ENCODE data around the gene CROCC. TPM values are rescaled to one million over a fixed set of nuclear protein-coding genes. Genes with fewer than 3 reads are reported as not detected.

Gene CROCC
- total RNA-seq, 4 donors from 2014 or later, result 8.0 to 34.5 (median 30.0) TPM

- no peak overlapping the region for H3K27ac ChIP-seq
- no peaks in the 10 kb centered on the region for H3K9me3 ChIP-seq
- H3K36me3 ChIP-seq, result peaks cover 0 to 9% of the 10 kb centered on the region in 2 donors
- peaks cover 0 to 19% (median 7%) of the 10 kb centered on the region in 3 donors for H3K4me1 ChIP-seq
- no peak for ATAC-seq
- WGBS, 2 donors (ENCODE audit: low coverage in 1 of 2), result 86 to 87% methylated on average over 10 to 11 of the region's 13 CpGs
- peaks cover 6% of the 10 kb centered on the region for H3K27me3 ChIP-seq
- TF ChIP-seq, protein P1, sequence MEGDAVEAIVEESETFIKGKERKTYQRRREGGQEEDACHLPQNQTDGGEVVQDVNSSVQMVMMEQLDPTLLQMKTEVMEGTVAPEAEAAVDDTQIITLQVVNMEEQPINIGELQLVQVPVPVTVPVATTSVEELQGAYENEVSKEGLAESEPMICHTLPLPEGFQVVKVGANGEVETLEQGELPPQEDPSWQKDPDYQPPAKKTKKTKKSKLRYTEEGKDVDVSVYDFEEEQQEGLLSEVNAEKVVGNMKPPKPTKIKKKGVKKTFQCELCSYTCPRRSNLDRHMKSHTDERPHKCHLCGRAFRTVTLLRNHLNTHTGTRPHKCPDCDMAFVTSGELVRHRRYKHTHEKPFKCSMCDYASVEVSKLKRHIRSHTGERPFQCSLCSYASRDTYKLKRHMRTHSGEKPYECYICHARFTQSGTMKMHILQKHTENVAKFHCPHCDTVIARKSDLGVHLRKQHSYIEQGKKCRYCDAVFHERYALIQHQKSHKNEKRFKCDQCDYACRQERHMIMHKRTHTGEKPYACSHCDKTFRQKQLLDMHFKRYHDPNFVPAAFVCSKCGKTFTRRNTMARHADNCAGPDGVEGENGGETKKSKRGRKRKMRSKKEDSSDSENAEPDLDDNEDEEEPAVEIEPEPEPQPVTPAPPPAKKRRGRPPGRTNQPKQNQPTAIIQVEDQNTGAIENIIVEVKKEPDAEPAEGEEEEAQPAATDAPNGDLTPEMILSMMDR (IDR thresholded peaks at IDR 0.05), result no peak
- no peak for TF ChIP-seq POLR2AphosphoS5 (IDR thresholded peaks at IDR 0.05)
- no peak overlapping the region for H3K4me3 ChIP-seq
These were observed 3.3 kb downstream of the CROCC start for GRCh38 chr1:16924919-16925477.

GRCh38 chr1:16925635-16926490 is 4.1 kb downstream of the CROCC start:
- no peak for TF ChIP-seq POLR2A (IDR thresholded peaks at IDR 0.05)
- TF ChIP-seq, protein P1 (IDR thresholded peaks at IDR 0.05), result no peak
- no peak for TF ChIP-seq POLR2AphosphoS5 (IDR thresholded peaks at IDR 0.05)
- TF ChIP-seq EP300 (IDR thresholded peaks at IDR 0.05), result no peak
- no peak for ATAC-seq
- peaks cover 6% of the 10 kb centered on the region for H3K27me3 ChIP-seq
- H3K4me1 ChIP-seq, result peaks cover 0 to 19% (median 7%) of the 10 kb centered on the region in 3 donors
- no peak overlapping the region for H3K27ac ChIP-seq
- WGBS, 2 donors (ENCODE audit: low coverage in 1 of 2), result 86% methylated on average over 1 of the region's 13 CpGs; no CpG with 5 or more reads in 1 of the 2 donors
- H3K4me3 ChIP-seq, result no peak overlapping the region
- no peaks in the 10 kb centered on the region for H3K9me3 ChIP-seq
- peaks cover 0 to 18% of the 10 kb centered on the region in 2 donors for H3K36me3 ChIP-seq

DNA sequence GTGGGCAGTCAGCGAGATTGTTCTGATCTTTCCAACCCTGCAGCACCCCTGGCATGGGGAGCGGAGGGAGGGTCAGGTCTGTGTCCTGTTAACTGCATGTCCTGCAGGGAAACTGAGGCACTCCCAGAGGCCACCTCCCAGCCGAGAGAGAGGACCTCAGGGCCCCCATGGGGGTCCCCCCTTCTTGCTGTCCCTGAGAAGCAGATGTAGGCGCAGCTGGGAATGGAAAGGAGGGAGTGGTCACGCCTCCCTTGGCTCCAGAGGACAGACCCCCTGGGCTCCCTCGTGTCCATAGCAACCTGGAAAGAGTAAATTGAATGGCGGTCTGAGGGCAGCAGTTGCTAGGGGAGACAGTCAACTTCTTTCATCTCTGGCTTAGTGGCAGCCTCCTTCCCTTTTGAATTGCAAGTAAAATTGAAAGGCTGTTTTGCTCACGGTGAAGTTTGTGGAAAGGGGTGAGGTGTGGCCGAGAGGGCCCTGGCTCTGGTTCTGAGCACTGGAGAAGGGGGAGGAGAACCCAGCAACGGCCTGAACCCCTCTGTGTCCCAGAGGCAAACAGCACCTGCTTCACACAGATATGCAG is 4.9 kb downstream of the CROCC start:
- no peaks in the 10 kb centered on the region for H3K9me3 ChIP-seq
- WGBS, 2 donors (ENCODE audit: low coverage in 1 of 2), result 47 to 53% methylated on average over 5 to 7 of the region's 10 CpGs
- peaks cover 6% of the 10 kb centered on the region for H3K27me3 ChIP-seq
- peaks cover 0 to 25% of the 10 kb centered on the region in 2 donors for H3K36me3 ChIP-seq
- H3K4me1 ChIP-seq, result peaks cover 0 to 15% (median 3%) of the 10 kb centered on the region in 3 donors
- TF ChIP-seq, protein P1 (IDR thresholded peaks at IDR 0.05), result no peak
- no peak for TF ChIP-seq EP300 (IDR thresholded peaks at IDR 0.05)
- no peak for TF ChIP-seq POLR2A (IDR thresholded peaks at IDR 0.05)
- TF ChIP-seq POLR2AphosphoS5 (IDR thresholded peaks at IDR 0.05), result no peak
- H3K27ac ChIP-seq, result no peak overlapping the region
- no peak overlapping the region for H3K4me3 ChIP-seq
- no peak for ATAC-seq

GRCh38 chr1:16927256-16927655 is 5.5 kb downstream of the CROCC start:
- no peaks in the 10 kb centered on the region for H3K9me3 ChIP-seq
- 72% methylated on average over 5 to 14 of the region's 14 CpGs for WGBS, 2 donors (ENCODE audit: low coverage in 1 of 2)
- peaks cover 0 to 8% (median 0%) of the 10 kb centered on the region in 3 donors for H3K4me1 ChIP-seq
- TF ChIP-seq POLR2A (IDR thresholded peaks at IDR 0.05) (no peak), POLR2AphosphoS5 (IDR thresholded peaks at IDR 0.05) (no peak), EP300 (IDR thresholded peaks at IDR 0.05) (no peak)
- TF ChIP-seq, protein P1 (IDR thresholded peaks at IDR 0.05), result no peak
- peaks cover under 1% of the 10 kb centered on the region for H3K27me3 ChIP-seq
- no peak overlapping the region for H3K4me3 ChIP-seq
- no peak for ATAC-seq
- H3K27ac ChIP-seq, result no peak overlapping the region
- H3K36me3 ChIP-seq, result peaks cover 0 to 32% of the 10 kb centered on the region in 2 donors

Measured in gastroesophageal sphincter (tissue), 4 donors.